ENCODE data around the gene MLX.

MLX gene

GRCh38 chr17:42535155-42536047 is 31.5 kb upstream of the MLX start:
- Histone ChIP-seq H3K9me3 (replicated peaks; ENCODE audit: insufficient read depth, low read length) (no peaks in the 10 kb centered on the region), H4K20me1 (ENCODE audit: insufficient read depth, low read length) (no peaks in the 10 kb centered on the region), H3K27me3 (replicated peaks; ENCODE audit: insufficient read depth, low read length) (no peaks in the 10 kb centered on the region), H3K4me2 (ENCODE audit: low read depth, low read length) (peak overlapping the region; percentile 100), H3K9me2 (replicated peaks; ENCODE audit: insufficient read depth, low read length) (no peaks in the 10 kb centered on the region), H3K9ac (ENCODE audit: low read length) (peak overlapping the region; percentile 66), H2AFZ (ENCODE audit: low read length) (peak overlapping the region; percentile 90), H3K27ac (ENCODE audit: low read length) (peak overlapping the region; percentile 21; the same call in 1 of the 2 replicates), H3K4me1 (ENCODE audit: low read length) (peaks cover 27% of the 10 kb centered on the region), H3F3A (ENCODE audit: insufficient read depth, low read length) (peaks cover 19% of the 10 kb centered on the region), H3K79me2 (ENCODE audit: low read length) (peaks cover 15% of the 10 kb centered on the region), H3K4me3 (ENCODE audit: low read length) (peak overlapping the region; percentile 71), H3K36me3 (replicated peaks; ENCODE audit: insufficient read depth, low read length) (no peaks in the 10 kb centered on the region)
- TF ChIP-seq CTCF (IDR thresholded peaks at IDR 0.05; ENCODE audit: low read length), result no peak
- no peak for TF ChIP-seq EZH2 (optimal IDR thresholded peaks at IDR 0.05; ENCODE audit: low read depth, low read length)
- no peak for TF ChIP-seq EZH2phosphoT487 (IDR thresholded peaks at IDR 0.05; ENCODE audit: low read length)
- no peak for DNase-seq

GRCh38 chr17:42536048-42536371 is 30.9 kb upstream of the MLX start, which contains the start of gene NAGLU:
NAGLU (plus strand) TSS chr17:42536241; CDS start chr17:42536273, 32 bp downstream.
- peak within 1 kb of the TSS; percentile 50; the same call in 1 of the 2 replicates for H3K27ac ChIP-seq (ENCODE audit: low read length)
- H3K4me2 ChIP-seq (ENCODE audit: low read depth, low read length), result peak within 1 kb of the TSS; percentile 100
- no peaks in the 10 kb centered on the region for H4K20me1 ChIP-seq (ENCODE audit: insufficient read depth, low read length)
- no peaks in the 10 kb centered on the region for H3K27me3 ChIP-seq (replicated peaks; ENCODE audit: insufficient read depth, low read length)
- H2AFZ ChIP-seq (ENCODE audit: low read length), result peak within 1 kb of the TSS; percentile 90
- peaks cover 21% of the 10 kb centered on the region for H3K4me1 ChIP-seq (ENCODE audit: low read length)
- H3K36me3 ChIP-seq (replicated peaks; ENCODE audit: insufficient read depth, low read length), result no peaks in the 10 kb centered on the region
- H3K4me3 ChIP-seq (ENCODE audit: low read length), result peak within 1 kb of the TSS; percentile 72
- H3K9me2 ChIP-seq (replicated peaks; ENCODE audit: insufficient read depth, low read length), result no peaks in the 10 kb centered on the region
- H3K9ac ChIP-seq (ENCODE audit: low read length), result peak within 1 kb of the TSS; percentile 66
- TF ChIP-seq CTCF (IDR thresholded peaks at IDR 0.05; ENCODE audit: low read length) (no peak), EZH2 (optimal IDR thresholded peaks at IDR 0.05; ENCODE audit: low read depth, low read length) (no peak), EZH2phosphoT487 (IDR thresholded peaks at IDR 0.05; ENCODE audit: low read length) (no peak)
- peaks cover 14% of the 10 kb centered on the region; the same call in 1 of the 2 replicates for H3F3A ChIP-seq (ENCODE audit: insufficient read depth, low read length)
- peak; percentile 93 for DNase-seq
- H3K79me2 ChIP-seq (ENCODE audit: low read length), result peaks cover 15% of the 10 kb centered on the region
- H3K9me3 ChIP-seq (replicated peaks; ENCODE audit: insufficient read depth, low read length), result no peaks in the 10 kb centered on the region

GRCh38 chr17:42536372-42537155 is 30.3 kb upstream of the MLX start:
- peak overlapping the region; percentile 72 for H3K4me3 ChIP-seq (ENCODE audit: low read length)
- TF ChIP-seq EZH2 (optimal IDR thresholded peaks at IDR 0.05; ENCODE audit: low read depth, low read length) (no peak), CTCF (IDR thresholded peaks at IDR 0.05; ENCODE audit: low read length) (no peak), EZH2phosphoT487 (IDR thresholded peaks at IDR 0.05; ENCODE audit: low read length) (no peak)
- H3K27ac ChIP-seq (ENCODE audit: low read length), result peak overlapping the region; percentile 50; the same call in 1 of the 2 replicates
- peak overlapping the region; percentile 30; the same call in 1 of the 2 replicates for H2AFZ ChIP-seq (ENCODE audit: low read length)
- peaks cover 15% of the 10 kb centered on the region for H3K79me2 ChIP-seq (ENCODE audit: low read length)
- no peaks in the 10 kb centered on the region for H3K36me3 ChIP-seq (replicated peaks; ENCODE audit: insufficient read depth, low read length)
- no peaks in the 10 kb centered on the region for H3K9me3 ChIP-seq (replicated peaks; ENCODE audit: insufficient read depth, low read length)
- H3K9me2 ChIP-seq (replicated peaks; ENCODE audit: insufficient read depth, low read length), result no peaks in the 10 kb centered on the region
- H3K4me1 ChIP-seq (ENCODE audit: low read length), result peaks cover 15% of the 10 kb centered on the region
- peak overlapping the region; percentile 58 for H3K9ac ChIP-seq (ENCODE audit: low read length)
- no peaks in the 10 kb centered on the region for H4K20me1 ChIP-seq (ENCODE audit: insufficient read depth, low read length)
- DNase-seq, result peak; percentile 91
- H3F3A ChIP-seq (ENCODE audit: insufficient read depth, low read length), result peaks cover 8% of the 10 kb centered on the region; the same call in 1 of the 2 replicates
- no peaks in the 10 kb centered on the region for H3K27me3 ChIP-seq (replicated peaks; ENCODE audit: insufficient read depth, low read length)
- peak overlapping the region; percentile 99 for H3K4me2 ChIP-seq (ENCODE audit: low read depth, low read length)
